Osteoblast (primary cell): Measurements from ENCODE around the gene CIZ1. TPM values are rescaled to one million over a fixed set of nuclear protein-coding genes. Genes with fewer than 3 reads are reported as not detected.
"Not testable (repeated sequence)": the region's sequence is repeated elsewhere in the genome, so short reads cannot be mapped to it uniquely, and the experiment has no call there.

Source experiments
- DNase-seq: peaks from one replicate; pipeline ENCODE4 v3.0.0; 2011; ENCODE audit warnings: low spot score, mixed read lengths; ENCODE audit not compliant: insufficient read length; ENCODE audit errors: missing footprints
- H2AFZ ChIP-seq: 2 replicates; pipeline ENCODE4 v1.6.0; 2011; ENCODE audit warnings: mild to moderate bottlenecking, low read length
- H3K27ac ChIP-seq: 2 replicates; pipeline ENCODE4 v1.5.1; 2011; ENCODE audit warnings: mild to moderate bottlenecking, low read depth, low read length, moderate library complexity
- H3K27me3 ChIP-seq: 2 replicates; pipeline ENCODE4 v1.6.0; 2012; ENCODE audit warnings: mild to moderate bottlenecking, control low read depth, inconsistent platforms, low read length, moderate library complexity; ENCODE audit not compliant: insufficient read depth
- H3K36me3 ChIP-seq: 2 replicates; pipeline ENCODE4 v1.5.1; 2011; ENCODE audit warnings: mild to moderate bottlenecking, low read length, control low read depth, moderate library complexity; ENCODE audit not compliant: insufficient read depth
- H3K4me1 ChIP-seq: 2 replicates; pipeline ENCODE4 v1.5.1; 2011; ENCODE audit warnings: mild to moderate bottlenecking, low read length, control low read depth, moderate library complexity; ENCODE audit not compliant: insufficient read depth
- H3K4me2 ChIP-seq: 2 replicates; pipeline ENCODE4 v1.6.0; 2011; ENCODE audit warnings: mild to moderate bottlenecking, low read length; ENCODE audit not compliant: insufficient read depth
- H3K4me3 ChIP-seq: fragments of 200-600 bp; sonication (generic); 3 replicates; pipeline ENCODE4 v1.5.1; 2012; ENCODE audit warnings: mild to moderate bottlenecking, low read length, inconsistent platforms; ENCODE audit not compliant: insufficient read depth
- H3K79me2 ChIP-seq: 2 replicates; pipeline ENCODE4 v1.6.0; 2012; ENCODE audit warnings: mild to moderate bottlenecking, low read length, control low read depth, inconsistent platforms; ENCODE audit not compliant: insufficient read depth
- H3K9me3 ChIP-seq: 2 replicates; pipeline ENCODE4 v1.5.1; 2011; ENCODE audit warnings: low read depth, low read length, control low read depth
- H4K20me1 ChIP-seq: 2 replicates; pipeline ENCODE4 v1.6.0; 2012; ENCODE audit warnings: mild to moderate bottlenecking, low read length, control low read depth; ENCODE audit not compliant: insufficient read depth
- total RNA-seq: library from RNA; depleted of rRNA; stranded (reverse); fragments of >200 nt; gene quantifications from 2 replicates; pipeline ENCODE4 v1.2.3, GENCODE V29; 2012
- TF ChIP-seq, protein P1 (sequence below): IDR thresholded peaks from 2 replicates; pipeline ENCODE4 v1.5.1; 2011; ENCODE audit warnings: mild to moderate bottlenecking, low read depth, low read length, moderate library complexity; ENCODE audit errors: extremely low read depth

Gene CIZ1
- total RNA-seq, 1 donor: 33.7 TPM

DNA sequence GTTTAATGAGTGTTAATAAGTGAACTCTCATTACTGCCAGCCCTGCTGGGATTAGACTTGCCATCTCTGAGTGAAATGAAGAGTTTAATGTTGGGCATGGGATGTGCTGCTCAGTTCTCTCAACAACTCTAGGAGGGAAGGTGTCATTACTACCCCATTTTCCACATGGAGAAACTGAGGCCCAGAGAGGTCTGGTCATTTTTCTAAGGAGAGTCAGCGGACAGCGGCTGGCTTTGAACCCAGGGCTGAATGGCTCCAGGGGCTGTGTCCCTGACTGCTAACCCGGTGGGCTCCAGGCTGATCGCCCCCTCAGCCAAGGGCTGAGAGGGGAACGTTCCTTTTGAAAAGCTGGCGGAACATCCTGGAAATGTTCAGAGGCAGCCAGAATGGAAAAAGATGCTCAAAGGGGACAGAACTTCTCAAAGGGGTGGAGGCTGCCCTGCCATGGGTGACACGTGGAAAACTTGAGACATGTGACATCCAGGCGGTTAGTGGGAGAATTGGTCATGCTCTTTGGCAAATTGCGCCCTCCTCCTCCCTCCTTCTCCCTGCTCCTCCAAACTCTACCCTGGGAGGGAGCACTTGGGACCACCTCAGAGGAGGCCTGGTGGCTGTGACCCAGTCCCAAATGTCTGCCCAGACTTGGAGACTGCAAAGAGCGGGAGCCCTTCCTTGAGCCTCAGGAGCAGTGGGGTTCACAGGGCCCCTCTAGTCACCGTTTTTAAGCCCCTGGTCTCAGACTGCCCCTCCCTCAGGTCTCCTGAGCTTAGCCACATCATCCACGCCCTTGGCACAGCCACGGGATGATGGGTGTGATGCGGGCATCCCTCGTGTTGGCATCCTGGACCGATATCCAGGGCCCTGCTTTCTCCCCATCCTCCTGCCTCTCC lies 40.5 kb upstream of the CIZ1 start:
- no peaks in the 10 kb centered on the region for H4K20me1 ChIP-seq
- no peaks in the 10 kb centered on the region for H3K79me2 ChIP-seq
- H3K4me1 ChIP-seq: no peaks in the 10 kb centered on the region
- H3K27ac ChIP-seq: no peak overlapping the region
- no peak overlapping the region for H3K4me3 ChIP-seq
- H3K9me3 ChIP-seq: no peaks in the 10 kb centered on the region
- peaks cover 6% of the 10 kb centered on the region for H3K27me3 ChIP-seq
- no peaks in the 10 kb centered on the region for H3K36me3 ChIP-seq
- TF ChIP-seq, protein P1, sequence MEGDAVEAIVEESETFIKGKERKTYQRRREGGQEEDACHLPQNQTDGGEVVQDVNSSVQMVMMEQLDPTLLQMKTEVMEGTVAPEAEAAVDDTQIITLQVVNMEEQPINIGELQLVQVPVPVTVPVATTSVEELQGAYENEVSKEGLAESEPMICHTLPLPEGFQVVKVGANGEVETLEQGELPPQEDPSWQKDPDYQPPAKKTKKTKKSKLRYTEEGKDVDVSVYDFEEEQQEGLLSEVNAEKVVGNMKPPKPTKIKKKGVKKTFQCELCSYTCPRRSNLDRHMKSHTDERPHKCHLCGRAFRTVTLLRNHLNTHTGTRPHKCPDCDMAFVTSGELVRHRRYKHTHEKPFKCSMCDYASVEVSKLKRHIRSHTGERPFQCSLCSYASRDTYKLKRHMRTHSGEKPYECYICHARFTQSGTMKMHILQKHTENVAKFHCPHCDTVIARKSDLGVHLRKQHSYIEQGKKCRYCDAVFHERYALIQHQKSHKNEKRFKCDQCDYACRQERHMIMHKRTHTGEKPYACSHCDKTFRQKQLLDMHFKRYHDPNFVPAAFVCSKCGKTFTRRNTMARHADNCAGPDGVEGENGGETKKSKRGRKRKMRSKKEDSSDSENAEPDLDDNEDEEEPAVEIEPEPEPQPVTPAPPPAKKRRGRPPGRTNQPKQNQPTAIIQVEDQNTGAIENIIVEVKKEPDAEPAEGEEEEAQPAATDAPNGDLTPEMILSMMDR: no peak
- H2AFZ ChIP-seq: no peak overlapping the region
- no peak overlapping the region for H3K4me2 ChIP-seq
- DNase-seq: no peak

- not testable (repeated sequence) for H3K36me3 ChIP-seq, H3K4me3 ChIP-seq, H3K4me2 ChIP-seq, H3K9me3 ChIP-seq, H3K79me2 ChIP-seq, H3K27ac ChIP-seq, H3K27me3 ChIP-seq, H2AFZ ChIP-seq, DNase-seq, H4K20me1 ChIP-seq, H3K4me1 ChIP-seq
Measured at GRCh38 chr9:128230897-128231296, 39.5 kb upstream of the CIZ1 start.

GRCh38 chr9:128226412-128226801 lies 35.0 kb upstream of the CIZ1 start:
- no peak for DNase-seq
- no peaks in the 10 kb centered on the region for H3K9me3 ChIP-seq
- no peaks in the 10 kb centered on the region for H3K27me3 ChIP-seq
- no peak overlapping the region for H2AFZ ChIP-seq
- no peak overlapping the region for H3K27ac ChIP-seq
- H3K36me3 ChIP-seq: no peaks in the 10 kb centered on the region
- H3K79me2 ChIP-seq: no peaks in the 10 kb centered on the region
- no peak overlapping the region for H3K4me2 ChIP-seq
- H3K4me1 ChIP-seq: no peaks in the 10 kb centered on the region
- TF ChIP-seq, protein P1: no peak
- no peaks in the 10 kb centered on the region for H4K20me1 ChIP-seq
- no peak overlapping the region for H3K4me3 ChIP-seq

GRCh38 chr9:128225770-128226411 lies 34.5 kb upstream of the CIZ1 start:
- Histone ChIP-seq H3K4me1 (no peaks in the 10 kb centered on the region), H2AFZ (no peak overlapping the region), H3K4me3 (no peak overlapping the region), H3K27ac (no peak overlapping the region), H3K4me2 (no peak overlapping the region), H3K36me3 (no peaks in the 10 kb centered on the region), H4K20me1 (no peaks in the 10 kb centered on the region), H3K9me3 (no peaks in the 10 kb centered on the region), H3K27me3 (no peaks in the 10 kb centered on the region), H3K79me2 (no peaks in the 10 kb centered on the region)
- TF ChIP-seq, protein P1: no peak
- no peak for DNase-seq
